ENCODE data around the gene VWF. TPM values are rescaled to one million over a fixed set of nuclear protein-coding genes. Genes with fewer than 3 reads are reported as not detected.

VWF gene
- total and polyA plus RNA-seq, 5 donors, result 144 to 388 (median 242) TPM

GRCh38 chr12:5921027-5921909 lies 203.2 kb downstream of the VWF start:
- peak in 1 of 2 donors; percentile 13 for ATAC-seq
- H3K9me3 ChIP-seq (ENCODE audit: control insufficient read depth, low read length), result no peaks in the 10 kb centered on the region
- no peak overlapping the region for H3K4me3 ChIP-seq (ENCODE audit: low read length)
- no peak overlapping the region for H3K27ac ChIP-seq (ENCODE audit: low read length)
- H3K27me3 ChIP-seq (ENCODE audit: control insufficient read depth, insufficient read depth), result no peaks in the 10 kb centered on the region
- no peaks in the 10 kb centered on the region for H3K4me1 ChIP-seq (ENCODE audit: control insufficient read depth, insufficient read depth, low read length)
- WGBS, result 94% methylated on average over 25 of the region's 25 CpGs
- intact Hi-C loops (cut with DNase I), result no loop called here
- no peak for DNase-seq

DNA sequence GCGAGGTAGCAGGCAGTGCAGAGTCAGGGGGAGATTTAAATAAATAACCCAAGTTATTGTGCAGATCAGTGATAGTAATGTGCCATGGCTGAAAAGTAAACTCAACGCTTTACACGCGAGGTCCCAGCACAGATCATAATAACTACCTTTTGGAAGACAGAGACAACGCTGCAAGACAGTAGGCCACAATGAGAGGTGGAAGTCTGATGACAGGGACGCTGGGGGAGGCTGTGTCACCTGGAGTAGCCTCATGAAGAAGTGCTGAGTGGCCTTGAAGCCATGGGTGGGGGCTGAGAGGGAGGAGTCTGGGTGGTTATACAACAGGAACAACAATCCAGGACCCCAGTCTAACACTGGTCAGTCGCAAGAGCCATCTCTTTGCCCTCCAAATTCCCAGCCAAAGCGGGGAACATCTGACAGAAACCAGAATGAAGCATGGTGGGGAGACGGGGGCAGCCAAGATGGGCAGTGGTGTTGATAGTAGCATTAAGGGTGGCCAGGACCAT lies 207.6 kb downstream of the VWF start:
- DNase-seq (no peak), ATAC-seq (no peak)
- Histone ChIP-seq H3K4me1 (ENCODE audit: control insufficient read depth, insufficient read depth, low read length) (no peaks in the 10 kb centered on the region), H3K27me3 (ENCODE audit: control insufficient read depth, insufficient read depth) (no peaks in the 10 kb centered on the region), H3K9me3 (ENCODE audit: control insufficient read depth, low read length) (no peaks in the 10 kb centered on the region), H3K27ac (ENCODE audit: low read length) (no peak overlapping the region), H3K4me3 (ENCODE audit: low read length) (no peak overlapping the region)
- intact Hi-C loops (cut with DNase I), result no loop called here
- WGBS, result 74% methylated on average over 9 of the region's 9 CpGs

DNA sequence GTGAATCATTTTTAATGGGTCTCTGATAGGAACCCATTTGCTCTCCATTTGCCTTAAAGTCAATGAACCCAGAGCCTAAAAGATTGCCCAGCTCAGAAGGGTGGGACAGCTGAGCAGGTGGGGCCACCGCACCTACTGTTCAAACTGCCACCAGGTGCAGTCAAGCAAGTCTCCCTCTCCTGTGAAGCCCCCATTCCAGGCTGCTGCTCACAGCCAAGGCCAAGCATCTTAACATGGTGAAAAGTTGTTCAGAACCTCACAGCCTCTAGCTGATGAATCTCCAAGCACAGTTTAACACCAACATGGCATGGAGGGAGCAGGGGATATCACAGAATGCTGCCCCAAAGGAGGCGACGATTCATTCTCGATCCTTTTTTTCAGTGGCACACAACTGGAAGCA lies 209.0 kb downstream of the VWF start:
- H3K27ac ChIP-seq (ENCODE audit: low read length), result no peak overlapping the region
- H3K27me3 ChIP-seq (ENCODE audit: control insufficient read depth, insufficient read depth), result no peaks in the 10 kb centered on the region
- intact Hi-C loops (cut with DNase I), result no loop called here
- DNase-seq, result no peak
- no peaks in the 10 kb centered on the region for H3K4me1 ChIP-seq (ENCODE audit: control insufficient read depth, insufficient read depth, low read length)
- H3K4me3 ChIP-seq (ENCODE audit: low read length), result no peak overlapping the region
- ATAC-seq, result no peak
- 77% methylated on average over 4 of the region's 4 CpGs for WGBS
- H3K9me3 ChIP-seq (ENCODE audit: control insufficient read depth, low read length), result no peaks in the 10 kb centered on the region

DNA sequence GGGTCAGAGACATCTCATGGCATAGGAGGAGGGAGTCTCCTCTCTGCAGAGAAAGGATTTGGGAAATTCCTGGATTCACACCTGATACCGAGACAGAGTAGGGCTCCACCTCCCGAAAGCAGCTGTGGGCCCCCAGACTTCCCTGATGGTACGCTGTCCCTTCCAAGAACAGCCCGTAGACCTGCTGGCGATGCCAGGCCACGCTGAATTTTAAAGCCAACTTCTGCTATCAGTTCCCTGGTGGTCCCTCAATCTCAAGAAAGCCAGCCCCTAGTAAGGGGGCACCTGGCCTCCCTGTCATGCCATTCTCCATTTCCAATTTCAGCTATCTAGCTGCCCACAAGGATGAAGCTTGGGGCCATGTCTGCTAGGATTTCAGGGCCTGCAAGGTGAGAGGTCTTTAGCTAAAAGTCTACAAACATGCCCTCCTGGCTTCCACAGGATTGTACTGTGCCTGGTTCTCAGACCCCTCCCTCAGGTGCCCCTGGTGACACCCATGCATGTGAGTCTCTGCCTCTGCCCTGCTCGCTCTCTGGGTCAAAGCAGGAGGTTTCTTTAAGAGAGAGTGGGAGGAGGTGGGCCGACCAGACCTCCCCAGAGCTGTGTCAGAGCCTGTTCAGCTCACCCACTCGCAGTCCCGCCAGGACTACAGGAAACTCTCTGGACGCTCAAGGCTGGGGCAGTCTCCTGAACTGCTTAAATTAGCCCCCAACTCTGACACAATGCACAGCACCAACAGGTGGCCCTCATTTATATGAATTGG lies 209.9 kb downstream of the VWF start:
- no peak overlapping the region for H3K27ac ChIP-seq (ENCODE audit: low read length)
- WGBS, result 75% methylated on average over 11 of the region's 11 CpGs
- no peaks in the 10 kb centered on the region for H3K27me3 ChIP-seq (ENCODE audit: control insufficient read depth, insufficient read depth)
- ATAC-seq, result no peak
- intact Hi-C loops (cut with DNase I), result no loop called here
- DNase-seq, result no peak
- no peaks in the 10 kb centered on the region for H3K4me1 ChIP-seq (ENCODE audit: control insufficient read depth, insufficient read depth, low read length)
- no peak overlapping the region for H3K4me3 ChIP-seq (ENCODE audit: low read length)
- H3K9me3 ChIP-seq (ENCODE audit: control insufficient read depth, low read length), result no peaks in the 10 kb centered on the region

- no peak overlapping the region for H3K4me3 ChIP-seq (ENCODE audit: low read length)
- no peaks in the 10 kb centered on the region for H3K4me1 ChIP-seq (ENCODE audit: control insufficient read depth, insufficient read depth, low read length)
- no peak for ATAC-seq
- intact Hi-C loops (cut with DNase I), result no loop called here
- WGBS, result 92% methylated on average over 9 of the region's 9 CpGs
- no peaks in the 10 kb centered on the region for H3K27me3 ChIP-seq (ENCODE audit: control insufficient read depth, insufficient read depth)
- H3K9me3 ChIP-seq (ENCODE audit: control insufficient read depth, low read length), result no peaks in the 10 kb centered on the region
- DNase-seq, result no peak
- H3K27ac ChIP-seq (ENCODE audit: low read length), result no peak overlapping the region
Observed at GRCh38 chr12:5913387-5913786, 211.1 kb downstream of the VWF start.

- intact Hi-C loops (cut with DNase I), result no loop called here
- ATAC-seq (no peak), DNase-seq (no peak)
- 79% methylated on average over 19 of the region's 19 CpGs for WGBS
- Histone ChIP-seq H3K4me1 (ENCODE audit: control insufficient read depth, insufficient read depth, low read length) (no peaks in the 10 kb centered on the region), H3K9me3 (ENCODE audit: control insufficient read depth, low read length) (no peaks in the 10 kb centered on the region), H3K27me3 (ENCODE audit: control insufficient read depth, insufficient read depth) (no peaks in the 10 kb centered on the region), H3K4me3 (ENCODE audit: low read length) (no peak overlapping the region), H3K27ac (ENCODE audit: low read length) (no peak overlapping the region)
Observed at GRCh38 chr12:5912437-5913334, 211.8 kb downstream of the VWF start.

DNA sequence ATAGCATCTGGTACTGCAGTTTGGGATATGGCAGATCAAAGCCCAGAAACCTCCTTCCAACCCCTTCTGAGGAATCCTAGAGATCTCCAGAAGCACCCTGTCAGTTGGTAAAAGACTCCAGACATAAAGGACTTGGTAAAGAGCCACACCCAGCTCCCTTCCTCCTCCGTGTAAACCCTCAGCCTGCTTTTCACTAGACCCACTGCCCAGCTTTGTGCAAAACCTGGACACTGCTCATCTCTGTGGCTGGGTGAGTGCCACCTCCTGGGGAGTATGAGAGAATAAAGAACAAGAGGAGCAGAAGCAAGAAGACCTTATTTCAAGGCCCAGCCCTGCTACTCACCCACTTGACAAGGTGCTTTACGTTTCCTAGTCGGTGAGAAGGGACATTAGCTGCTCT lies 212.5 kb downstream of the VWF start:
- 66% methylated on average over 3 of the region's 3 CpGs for WGBS
- H3K4me1 ChIP-seq (ENCODE audit: control insufficient read depth, insufficient read depth, low read length), result no peaks in the 10 kb centered on the region
- intact Hi-C loops (cut with DNase I), result no loop called here
- no peaks in the 10 kb centered on the region for H3K9me3 ChIP-seq (ENCODE audit: control insufficient read depth, low read length)
- no peak overlapping the region for H3K4me3 ChIP-seq (ENCODE audit: low read length)
- DNase-seq (no peak), ATAC-seq (no peak)
- H3K27ac ChIP-seq (ENCODE audit: low read length), result no peak overlapping the region
- H3K27me3 ChIP-seq (ENCODE audit: control insufficient read depth, insufficient read depth), result no peaks in the 10 kb centered on the region

- H3K4me3 ChIP-seq (ENCODE audit: low read length), result no peak overlapping the region
- H3K9me3 ChIP-seq (ENCODE audit: control insufficient read depth, low read length), result no peaks in the 10 kb centered on the region
- no peak for ATAC-seq
- no peaks in the 10 kb centered on the region for H3K4me1 ChIP-seq (ENCODE audit: control insufficient read depth, insufficient read depth, low read length)
- no peak for DNase-seq
- intact Hi-C loops (cut with DNase I), result no loop called here
- no peaks in the 10 kb centered on the region for H3K27me3 ChIP-seq (ENCODE audit: control insufficient read depth, insufficient read depth)
- H3K27ac ChIP-seq (ENCODE audit: low read length), result no peak overlapping the region
- WGBS, result 77% methylated on average over 7 of the region's 7 CpGs
Observed at GRCh38 chr12:5910790-5911548, 213.5 kb downstream of the VWF start.

DNA sequence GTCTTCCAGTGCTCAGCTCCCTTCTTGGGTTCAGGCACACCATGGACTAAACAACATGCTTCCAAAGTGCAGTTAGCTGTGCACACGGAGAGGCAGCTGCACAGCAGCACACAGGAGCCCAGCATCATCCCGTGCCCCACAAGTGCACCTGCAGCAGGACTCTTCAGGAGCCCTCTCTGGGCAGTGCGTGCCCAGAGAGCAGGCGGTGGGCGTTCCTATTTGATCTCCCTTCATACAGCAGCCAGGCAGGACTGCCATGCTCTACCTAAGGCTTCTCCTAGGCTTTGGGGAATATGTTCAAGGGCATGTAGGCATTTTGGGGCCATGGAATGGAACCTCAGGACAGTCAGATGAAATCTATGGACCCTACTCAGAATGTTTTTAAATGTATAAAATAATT lies 214.9 kb downstream of the VWF start:
- 87% methylated on average over 5 of the region's 5 CpGs for WGBS
- no peak overlapping the region for H3K4me3 ChIP-seq (ENCODE audit: low read length)

DNA sequence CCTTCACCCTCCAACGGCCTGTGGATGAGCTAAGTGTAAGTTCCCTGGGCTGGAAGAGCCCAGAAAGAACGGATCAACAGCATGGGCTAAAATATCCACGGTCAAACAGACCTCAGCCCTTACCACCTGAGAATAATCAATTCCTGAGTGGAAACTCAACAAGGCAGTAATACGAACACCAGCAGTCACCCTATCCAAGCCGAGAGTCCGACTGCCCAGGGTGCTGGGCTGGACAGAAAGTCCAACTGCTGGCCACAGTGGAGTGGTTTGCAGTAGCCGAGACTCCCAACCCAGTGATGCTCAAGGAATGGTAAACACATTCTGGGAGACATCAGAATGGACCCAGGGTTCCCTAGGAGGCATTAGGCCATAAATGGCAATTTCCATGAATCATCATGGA lies 216.2 kb downstream of the VWF start:
- WGBS, result 84% methylated on average over 7 of the region's 7 CpGs
- Histone ChIP-seq H3K4me1 (ENCODE audit: control insufficient read depth, insufficient read depth, low read length) (no peaks in the 10 kb centered on the region), H3K27ac (ENCODE audit: low read length) (no peak overlapping the region), H3K4me3 (ENCODE audit: low read length) (no peak overlapping the region), H3K9me3 (ENCODE audit: control insufficient read depth, low read length) (no peaks in the 10 kb centered on the region), H3K27me3 (ENCODE audit: control insufficient read depth, insufficient read depth) (no peaks in the 10 kb centered on the region)
- DNase-seq (no peak), ATAC-seq (no peak)
- intact Hi-C loops (cut with DNase I), result no loop called here

More for the DNA sequence above, 214.9 kb downstream of the VWF start:
- no peaks in the 10 kb centered on the region for H3K27me3 ChIP-seq (ENCODE audit: control insufficient read depth, insufficient read depth)
- ATAC-seq (no peak), DNase-seq (no peak)
- no peaks in the 10 kb centered on the region for H3K4me1 ChIP-seq (ENCODE audit: control insufficient read depth, insufficient read depth, low read length)
- H3K9me3 ChIP-seq (ENCODE audit: control insufficient read depth, low read length), result no peaks in the 10 kb centered on the region
- no peak overlapping the region for H3K27ac ChIP-seq (ENCODE audit: low read length)
- intact Hi-C loops (cut with DNase I), result no loop called here

Data from right cardiac atrium (tissue), 5 donors.